C4-2B (cell line): ENCODE data around the gene TCP11L1.

Experiments used
- CTCF ChIP-seq: fragments of 450-650 bp; conservative IDR thresholded peaks from 2 replicates; pipeline ENCODE4 v1.5.1; 2017; ENCODE audit warnings: mild to moderate bottlenecking
- ZFX ChIP-seq: fragments of 450-650 bp; IDR thresholded peaks from 2 replicates; pipeline ENCODE4 v1.6.1; 2017

GRCh38 chr11:33062137-33062536 is 22.8 kb downstream of the TCP11L1 start:
- TF ChIP-seq CTCF (no peak), ZFX (no peak)
